ENCODE measurements around the gene P2RX6. TPM values are rescaled to one million over a fixed set of nuclear protein-coding genes. Genes with fewer than 3 reads are reported as not detected.
"Not testable (repeated sequence)": the region's sequence is repeated elsewhere in the genome, so short reads cannot be mapped to it uniquely, and the experiment has no call there.

Gene P2RX6
- total RNA-seq, 1 donor from 2014 or later = 2.3 TPM

DNA sequence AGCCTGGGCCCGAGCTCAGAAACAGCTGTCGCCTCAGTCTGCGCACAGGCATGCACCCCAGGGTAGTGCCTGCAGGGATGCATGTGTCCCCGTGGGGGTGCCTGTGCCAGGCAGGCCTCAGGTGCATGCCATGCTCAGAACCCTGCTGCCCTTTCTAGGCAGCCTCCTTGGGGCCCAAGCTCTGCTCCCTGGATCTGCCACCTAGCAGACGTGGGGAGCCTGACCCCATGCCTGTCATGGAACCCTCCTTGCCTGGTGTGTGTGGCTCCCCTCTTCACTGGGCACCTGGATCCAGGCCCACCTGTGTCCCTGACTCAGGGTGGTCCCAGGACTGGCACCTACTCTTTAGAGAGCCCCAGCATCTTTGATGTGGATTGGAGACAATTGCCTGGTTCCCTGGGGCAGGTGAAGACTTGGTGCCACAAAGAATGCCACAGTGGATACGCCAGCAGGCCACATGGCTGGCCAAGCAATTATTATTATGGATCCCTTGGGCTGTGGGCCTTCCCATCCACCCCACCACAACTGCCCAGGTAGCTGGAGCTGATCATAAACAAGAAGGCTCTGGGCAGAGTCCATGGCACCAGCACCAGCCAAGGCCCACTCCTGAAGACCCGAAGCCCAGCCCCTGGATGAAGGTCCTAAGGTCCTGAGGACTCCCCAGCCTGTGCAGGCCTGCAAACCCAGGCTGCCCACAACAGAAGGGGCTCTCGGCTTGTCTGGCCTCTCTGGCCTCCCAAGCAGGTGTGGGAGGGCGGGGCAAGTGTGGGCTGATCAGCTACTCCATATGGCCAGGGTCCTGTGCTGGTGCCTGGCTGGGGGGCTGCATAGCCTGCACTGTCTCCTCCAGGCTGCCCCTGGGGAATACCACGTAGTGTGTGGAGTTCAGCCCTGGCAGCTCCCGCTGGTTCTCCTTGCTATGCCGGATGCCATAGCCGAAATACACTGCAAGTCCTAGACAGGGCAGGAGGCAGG is 13.6 kb downstream of the P2RX6 start:
- intact Hi-C loops (cut with DNase I) = no loop called here
- ATAC-seq (no peak), DNase-seq (ENCODE audit: low spot score) (no peak)

DNA sequence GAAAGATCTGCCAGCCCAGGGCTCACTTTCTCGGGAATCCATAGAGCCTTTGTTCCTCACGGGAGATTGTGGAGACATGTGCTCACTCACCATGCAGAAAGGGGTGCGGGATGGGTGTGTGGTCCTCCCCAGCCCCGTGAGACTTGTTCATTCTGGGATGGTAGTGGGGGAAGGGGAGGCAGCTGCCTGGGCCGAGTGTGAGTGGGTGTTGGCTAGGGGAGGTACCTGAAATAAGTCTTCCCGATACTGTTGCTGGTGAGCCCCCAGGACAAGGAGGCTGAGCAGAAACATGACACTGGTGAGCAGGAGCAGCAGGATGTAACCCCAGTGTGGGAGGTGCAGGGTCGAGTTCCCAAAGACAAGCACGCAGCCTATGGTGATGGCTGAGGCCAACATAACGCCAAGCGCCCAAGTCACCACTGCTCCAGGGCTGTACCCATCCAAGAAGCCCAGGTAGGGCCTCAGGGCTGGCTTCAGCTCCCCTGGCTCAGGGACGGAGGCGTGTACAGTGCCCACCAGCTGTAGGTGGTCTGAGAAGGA is 14.6 kb downstream of the P2RX6 start:
- intact Hi-C loops (cut with DNase I) = no loop called here
- ATAC-seq (no peak), DNase-seq (ENCODE audit: low spot score) (no peak)

DNA sequence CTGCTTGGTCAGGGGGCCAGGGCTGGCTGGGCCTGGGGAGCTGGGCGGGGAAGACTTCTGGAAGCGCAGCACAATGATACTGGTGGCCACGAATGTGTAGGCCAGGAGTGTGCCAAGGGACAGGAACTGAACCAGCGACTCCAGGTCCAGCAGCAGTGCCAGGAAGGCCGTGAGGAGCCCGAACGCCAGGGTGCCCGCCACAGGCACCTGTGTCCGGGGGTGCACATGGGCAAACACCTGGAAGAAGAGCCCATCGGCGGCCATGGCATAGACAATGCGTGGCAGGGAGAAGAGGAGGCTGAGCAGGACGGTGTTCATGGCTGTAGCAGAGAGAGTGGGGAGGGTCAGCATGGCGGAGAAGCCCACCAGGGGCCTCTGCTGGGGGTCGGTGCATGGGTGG is 15.1 kb downstream of the P2RX6 start:
- no peak for DNase-seq (ENCODE audit: low spot score)
- ATAC-seq = no peak
- intact Hi-C loops (cut with DNase I) = no loop called here

- ATAC-seq = no peak
- intact Hi-C loops (cut with DNase I) = no loop called here
- DNase-seq (ENCODE audit: low spot score) = no peak
Observed at GRCh38 chr22:21030621-21031544, 15.9 kb downstream of the P2RX6 start.

- ATAC-seq (no peak), DNase-seq (ENCODE audit: low spot score) (no peak)
- intact Hi-C loops (cut with DNase I) = no loop called here
Observed at GRCh38 chr22:21031545-21032036, 16.6 kb downstream of the P2RX6 start.

- DNase-seq (ENCODE audit: low spot score) (no peak), ATAC-seq (peak; percentile 64)
- intact Hi-C loops (cut with DNase I) = no loop called here
Observed at GRCh38 chr22:21032037-21032867, 17.3 kb downstream of the P2RX6 start, which contains the start of gene SLC7A4. TSS of gene SLC7A4 (minus strand) at chr22:21032561. CDS start at chr22:21031812, 749 bp downstream.

DNA sequence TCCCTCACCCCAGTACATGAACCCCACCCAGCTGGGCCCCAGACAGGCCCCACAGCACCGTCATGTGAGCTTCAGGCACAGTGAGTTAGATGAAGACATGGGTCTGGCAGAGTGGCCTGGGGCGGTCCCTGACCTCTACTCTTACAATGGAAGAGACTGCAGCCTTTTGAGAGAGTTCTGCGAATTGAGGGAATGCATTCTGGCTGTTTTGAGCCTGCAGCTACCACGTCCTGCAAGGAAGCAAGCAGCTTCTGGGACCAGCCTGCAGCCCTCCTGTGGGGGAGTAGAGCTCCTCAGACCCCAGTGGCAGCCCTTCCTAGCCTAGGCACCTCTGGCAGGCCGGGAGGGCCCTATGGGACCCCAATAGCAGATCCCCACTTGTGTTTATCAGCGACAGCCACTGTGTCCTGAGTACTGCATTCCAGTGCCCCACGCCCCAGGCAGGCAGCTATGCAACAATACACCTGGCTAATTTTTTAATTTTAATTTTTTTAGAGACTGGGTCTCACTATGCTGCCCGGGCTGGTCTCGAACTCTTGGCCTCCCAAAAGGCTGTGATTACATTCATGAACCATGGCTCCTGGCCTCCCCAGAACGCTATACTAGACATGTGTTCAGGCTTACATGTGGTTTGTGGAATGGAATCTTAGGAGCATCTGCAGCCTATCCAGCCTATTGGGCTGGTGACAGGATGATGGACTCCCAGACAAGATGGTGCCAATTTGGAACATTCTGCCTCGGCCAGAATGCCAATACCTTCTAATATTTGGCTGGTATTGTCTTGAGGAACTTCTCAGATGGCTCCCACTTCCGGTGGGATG is 18.1 kb downstream of the P2RX6 start:
- peak; percentile 37 for ATAC-seq
- intact Hi-C loops (cut with DNase I) = no loop called here
- DNase-seq (ENCODE audit: low spot score) = no peak

- intact Hi-C loops (cut with DNase I) = no loop called here
- ATAC-seq = no peak
- DNase-seq (ENCODE audit: low spot score) = no peak
Observed at GRCh38 chr22:21033895-21034294, 18.9 kb downstream of the P2RX6 start.

- ATAC-seq = no peak
- DNase-seq (ENCODE audit: low spot score) = no peak
- intact Hi-C loops (cut with DNase I) = no loop called here
Observed at GRCh38 chr22:21034989-21035388, 20.0 kb downstream of the P2RX6 start.

- intact Hi-C loops (cut with DNase I) = no loop called here
- ATAC-seq = no peak
- DNase-seq (ENCODE audit: low spot score) = no peak
Observed at GRCh38 chr22:21038405-21038804, 23.4 kb downstream of the P2RX6 start.

DNA sequence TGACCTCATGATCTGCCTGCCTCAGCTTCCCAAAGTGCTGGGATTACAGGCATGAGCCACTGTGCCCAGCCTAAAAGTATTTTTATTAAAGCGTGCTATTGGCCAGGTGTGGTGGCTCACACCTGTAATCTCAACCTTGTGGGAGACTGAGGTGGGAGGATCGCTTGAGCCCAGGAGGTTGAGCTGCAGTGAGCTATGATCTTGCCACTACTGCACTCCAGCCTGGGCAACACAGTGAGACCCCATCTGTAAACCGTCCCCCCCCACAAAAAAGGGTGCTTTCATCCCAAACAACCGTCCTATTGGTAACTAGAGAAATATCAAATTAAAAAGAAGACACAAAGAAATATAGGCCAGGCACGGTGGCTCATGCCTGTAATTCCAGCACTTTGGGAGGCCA is 24.2 kb downstream of the P2RX6 start:
- DNase-seq (ENCODE audit: low spot score); intact Hi-C loops (cut with DNase I): not testable (repeated sequence)

DNA sequence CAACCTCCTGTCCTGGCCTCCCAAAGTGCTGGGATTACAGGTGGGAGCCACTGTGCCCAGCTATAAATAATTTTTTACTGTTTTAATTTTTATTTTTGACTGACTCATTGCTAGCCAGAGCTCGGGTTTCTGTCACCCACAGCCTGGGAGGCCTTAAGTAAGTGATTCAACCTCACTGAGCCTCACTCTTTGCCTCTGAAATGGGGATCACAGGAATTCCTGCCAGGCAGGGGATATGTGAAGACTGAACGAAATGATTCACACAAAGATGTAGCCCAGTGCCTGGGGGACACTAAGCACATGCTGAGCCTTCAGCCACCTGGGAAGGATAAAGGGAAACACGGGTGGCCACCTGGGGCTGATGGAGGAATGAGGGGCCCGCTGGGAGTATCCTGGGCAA is 27.0 kb downstream of the P2RX6 start:
- intact Hi-C loops (cut with DNase I) = no loop called here
- DNase-seq (ENCODE audit: low spot score) = no peak
- no peak for ATAC-seq

More for the DNA sequence above, 24.2 kb downstream of the P2RX6 start:
- not testable (repeated sequence) for ATAC-seq

DNA sequence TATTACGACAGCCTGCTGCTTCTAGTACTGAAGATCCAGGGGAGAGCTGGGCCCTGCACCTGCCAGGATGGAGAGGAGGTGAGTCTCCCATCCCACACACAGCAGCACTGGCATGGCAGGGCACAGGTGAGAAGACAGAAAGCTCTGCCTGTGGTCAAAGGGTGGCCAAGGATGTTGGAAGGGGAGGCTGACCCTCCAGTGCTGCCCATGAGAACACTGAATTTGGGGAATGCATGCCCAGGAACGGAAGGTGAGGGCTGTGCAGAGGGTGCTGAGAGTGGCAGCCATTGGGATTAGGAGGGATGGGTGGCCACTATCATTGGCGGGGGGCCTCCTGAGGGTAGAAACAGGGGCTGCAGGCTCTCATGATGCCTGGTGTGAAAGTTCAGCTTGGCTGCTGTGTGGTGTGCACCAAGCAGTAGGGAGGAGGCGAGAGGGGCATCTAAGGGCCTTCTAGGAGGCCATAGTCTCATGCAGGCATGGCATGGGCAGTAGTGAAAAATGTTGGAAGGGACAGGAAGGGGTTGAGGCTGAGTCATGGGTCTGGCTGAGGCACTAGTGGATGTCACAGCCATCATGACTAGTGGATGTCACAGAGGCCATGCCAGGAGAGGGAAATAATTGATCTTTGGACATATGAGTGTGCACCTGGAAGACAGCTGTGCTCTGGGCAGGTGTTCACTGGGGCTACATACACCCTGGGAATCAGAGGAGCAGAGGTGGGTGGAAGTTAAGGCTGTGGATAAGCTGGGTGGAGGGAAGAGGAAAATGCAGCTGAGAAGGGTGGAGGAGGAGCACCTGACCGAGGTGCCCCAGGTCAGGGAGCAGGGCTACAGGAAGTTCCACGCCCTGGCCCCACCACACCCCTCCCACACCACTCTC is 28.3 kb downstream of the P2RX6 start:
- no peak for DNase-seq (ENCODE audit: low spot score)
- no peak for ATAC-seq
- intact Hi-C loops (cut with DNase I) = no loop called here

GRCh38 chr22:21043860-21044535 is 29.0 kb downstream of the P2RX6 start:
- intact Hi-C loops (cut with DNase I) = no loop called here
- DNase-seq (ENCODE audit: low spot score) = no peak
- ATAC-seq = no peak

DNA sequence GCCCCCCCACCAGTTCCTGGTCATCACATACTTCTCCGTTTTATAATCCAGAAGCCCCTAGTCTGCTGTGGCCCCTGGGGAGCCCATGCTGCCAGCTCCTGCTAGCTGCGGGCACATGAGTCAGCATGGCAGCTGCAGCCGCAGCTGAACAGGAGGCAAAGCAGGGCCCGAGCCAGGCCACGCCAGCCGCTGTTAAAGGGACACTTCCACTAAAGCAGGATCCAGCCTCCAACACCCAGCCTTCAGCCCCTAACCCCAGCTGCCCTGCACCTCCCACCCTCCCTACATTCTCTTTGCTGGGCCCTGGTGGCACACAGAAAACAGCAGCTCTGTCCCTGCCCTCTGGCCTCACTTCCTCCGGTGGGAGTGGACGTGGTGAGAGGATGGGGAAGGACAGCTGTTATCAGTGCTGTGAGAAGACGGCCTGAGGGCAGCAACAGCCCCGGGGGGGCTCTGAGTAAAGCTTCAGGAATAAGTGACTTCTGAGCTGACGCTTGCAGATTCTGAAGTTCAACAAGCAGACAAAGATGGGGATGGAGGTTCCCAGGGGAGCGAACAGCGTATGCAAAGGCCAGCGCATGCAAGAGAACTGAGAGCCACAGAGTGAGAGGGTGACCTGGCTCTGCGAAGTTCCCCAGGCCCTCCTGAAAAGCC is 30.1 kb downstream of the P2RX6 start:
- DNase-seq (ENCODE audit: low spot score) (no peak), ATAC-seq (peak; percentile 4)

More for the DNA sequence above, 30.1 kb downstream of the P2RX6 start:
- intact Hi-C loops (cut with DNase I) = no loop called here

Data from sciatic nerve (tissue), 2 donors.